Right ventricle myocardium superior (tissue), 1 donor: ENCODE results near the gene SSU72. TPM values are rescaled to one million over a fixed set of nuclear protein-coding genes. Genes with fewer than 3 reads are reported as not detected.

Source experiments
- ATAC-seq: fragments of 200-7000 bp; cut with Tn5 transposase; one replicate; pipeline ENCODE4 v1.9.1; 2020; ENCODE audit warnings: mild to moderate bottlenecking; ENCODE audit not compliant: poor library complexity
- DNase-seq: peaks from one replicate; pipeline ENCODE4 v3.0.0-alpha.2; 2020
- intact Hi-C: fragments of 100-400 bp; cut with DNase I; formaldehyde crosslinking; loops from one replicate; pipeline ENCODE4 v1.11.2; 2022
- total RNA-seq: library from RNA; stranded (reverse); fragmentation: NEBNext Ultra II Directional; extraction: Animal tissue kit (Norgen Biotek cat#: 25700); gene quantifications from one replicate; pipeline ENCODE4 v1.2.1, GENCODE V29; 2021
- donor health status: DM: no; HTN: yes; CAD: no; lungs with severe emphysema.

SSU72 gene
- total RNA-seq, 1 donor from 2014 or later = 106 TPM

GRCh38 chr1:1614204-1614953, 39.7 kb upstream of the SSU72 start:
- intact Hi-C loops = no loop called here
- DNase-seq (peak; percentile 53), ATAC-seq (peak; percentile 1)

GRCh38 chr1:1613509-1614082, 38.9 kb upstream of the SSU72 start:
- DNase-seq (peak; percentile 3), ATAC-seq (no peak)

GRCh38 chr1:1612104-1612400, 37.4 kb upstream of the SSU72 start:
- DNase-seq (no peak), ATAC-seq (no peak)
- intact Hi-C loops = no loop called here

More at GRCh38 chr1:1613509-1614082, 38.9 kb upstream of the SSU72 start:
- intact Hi-C loops = no loop called here

DNA sequence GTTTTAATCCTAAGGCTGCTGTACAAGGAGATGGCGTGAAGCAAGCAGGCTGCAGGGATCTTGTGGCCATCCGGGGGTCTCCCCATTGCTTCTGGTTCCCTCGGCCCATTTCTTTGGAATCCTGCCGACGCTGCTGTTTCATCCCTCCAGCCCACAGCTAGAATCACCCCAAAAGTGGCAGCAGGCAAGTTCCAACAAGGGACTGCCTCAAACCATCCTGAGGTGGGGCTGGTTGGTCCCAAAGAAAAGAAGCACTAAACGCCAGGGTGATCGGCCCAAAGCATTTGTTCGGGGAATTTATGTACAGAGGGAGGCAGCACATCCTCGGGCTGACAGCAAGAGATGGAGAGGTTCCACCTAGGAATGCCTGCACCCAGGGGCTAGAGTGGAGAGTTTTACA, 36.1 kb upstream of the SSU72 start:
- DNase-seq (peak; percentile 13), ATAC-seq (no peak)
- intact Hi-C loops = no loop called here

GRCh38 chr1:1609822-1610485, 35.3 kb upstream of the SSU72 start:
- DNase-seq (peak; percentile 8), ATAC-seq (no peak)
- intact Hi-C loops = no loop called here

GRCh38 chr1:1606232-1606631, 31.6 kb upstream of the SSU72 start:
- DNase-seq = peak; percentile 34
- intact Hi-C loops = no loop called here

GRCh38 chr1:1605724-1606123, 31.1 kb upstream of the SSU72 start:
- ATAC-seq (no peak), DNase-seq (peak; percentile 7)
- intact Hi-C loops = no loop called here

More at GRCh38 chr1:1606232-1606631, 31.6 kb upstream of the SSU72 start:
- ATAC-seq = no peak

DNA sequence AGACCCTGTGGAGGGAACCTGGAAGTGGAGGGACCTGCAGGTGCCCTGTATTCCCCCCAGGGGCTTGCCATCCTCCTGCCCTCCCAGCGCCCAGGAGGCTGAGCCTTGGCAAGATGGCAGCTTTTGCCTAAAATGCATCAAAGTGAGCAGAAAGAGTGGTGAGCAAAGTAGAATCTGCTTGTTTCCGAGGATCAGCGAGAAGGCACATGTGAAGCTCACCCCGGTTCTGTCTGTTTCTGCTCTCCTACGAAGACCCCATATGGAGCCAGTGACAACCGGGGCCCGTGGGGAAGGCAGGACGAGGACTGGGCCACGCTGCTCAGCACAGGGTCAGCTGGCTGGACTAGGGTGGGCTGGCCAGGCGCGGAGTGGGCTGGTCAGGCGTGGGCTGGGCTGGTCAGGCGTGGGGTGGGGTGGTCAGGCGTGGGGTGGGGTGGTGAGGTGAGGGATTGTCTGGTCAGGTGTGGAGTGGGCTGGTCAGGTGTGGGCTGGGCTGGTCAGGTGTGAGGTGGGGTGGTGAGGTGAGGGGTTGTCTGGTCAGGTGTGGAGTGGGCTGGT, 30.4 kb upstream of the SSU72 start:
- ATAC-seq (no peak), DNase-seq (peak; percentile 13)
- intact Hi-C loops = no loop called here

DNA sequence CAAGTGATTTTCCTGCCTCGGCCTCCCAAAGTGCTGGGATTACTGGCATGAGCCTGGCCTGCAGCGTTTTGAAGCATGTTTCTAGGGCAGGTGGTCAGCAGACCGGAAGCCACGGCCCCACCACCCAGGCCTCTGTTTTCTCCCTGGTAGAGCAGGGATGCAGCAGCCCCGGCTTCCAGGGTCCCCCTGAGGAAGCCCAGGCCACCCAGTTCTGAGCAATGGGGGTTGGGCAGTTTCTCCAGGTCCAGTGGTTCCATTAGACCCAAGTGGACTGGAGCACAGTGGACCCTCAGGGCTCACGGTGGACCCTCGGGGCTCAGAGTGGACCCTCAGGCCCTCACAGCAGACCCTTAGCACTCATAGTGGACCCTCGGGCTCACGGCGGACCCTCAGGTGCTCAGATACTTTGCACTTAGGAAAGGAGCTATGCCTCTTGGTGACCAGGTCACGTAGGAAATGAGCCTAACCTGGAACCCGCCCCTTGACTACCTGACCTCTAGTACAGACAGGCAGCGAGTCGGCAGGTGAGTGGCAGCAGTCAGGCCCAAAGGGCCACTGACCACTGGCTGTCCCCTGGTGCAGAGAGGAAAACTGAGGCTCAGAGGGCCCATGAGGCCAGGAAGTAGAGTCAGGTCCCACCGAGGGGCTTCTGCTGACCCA, 29.8 kb upstream of the SSU72 start:
- DNase-seq = no peak
- ATAC-seq = no peak
- intact Hi-C loops = no loop called here

GRCh38 chr1:1603671-1604373, 29.2 kb upstream of the SSU72 start:
- ATAC-seq (no peak), DNase-seq (no peak)

GRCh38 chr1:1602968-1603506, 28.4 kb upstream of the SSU72 start:
- ATAC-seq (no peak), DNase-seq (no peak)
- intact Hi-C loops = no loop called here

More at GRCh38 chr1:1603671-1604373, 29.2 kb upstream of the SSU72 start:
- intact Hi-C loops = no loop called here

GRCh38 chr1:1602304-1602967, 27.8 kb upstream of the SSU72 start:
- no peak for ATAC-seq
- DNase-seq = no peak
- intact Hi-C loops = no loop called here

DNA sequence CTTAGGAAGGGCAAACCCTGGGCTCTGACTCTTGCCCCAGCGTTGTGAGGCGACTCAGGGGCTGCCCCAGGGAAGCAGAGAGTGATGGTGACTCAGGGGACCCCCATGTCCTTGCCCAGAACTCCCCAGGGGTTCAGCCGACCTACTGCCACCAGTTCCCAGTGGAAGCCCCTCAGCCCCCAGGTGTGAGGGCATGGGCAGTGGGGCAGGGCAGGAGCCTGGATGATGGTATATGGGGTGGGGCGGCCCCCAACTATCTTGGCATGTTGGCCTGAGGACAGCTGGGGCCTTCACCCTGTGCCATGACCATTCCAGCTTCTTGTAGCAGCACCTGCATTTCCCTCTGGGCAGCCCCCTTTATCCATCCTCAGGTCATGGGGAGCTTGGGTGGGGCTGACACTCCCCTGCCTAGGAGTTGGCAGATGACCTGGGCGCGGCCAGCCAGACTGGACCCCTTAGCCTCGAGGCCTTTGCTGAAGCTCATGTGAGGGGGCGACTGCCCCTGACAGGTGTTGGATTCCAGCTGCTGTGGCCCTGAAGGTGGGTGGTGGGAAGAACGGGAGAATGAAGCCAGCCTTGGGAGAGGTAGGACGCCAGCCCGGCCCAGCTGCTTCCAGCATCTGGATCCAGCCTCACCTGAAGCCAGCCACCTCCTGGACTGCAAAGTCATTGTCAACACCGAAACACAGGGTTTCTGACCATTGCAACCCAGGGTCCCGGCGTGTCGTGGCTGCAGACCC, 27.1 kb upstream of the SSU72 start:
- DNase-seq (peak; percentile 31), ATAC-seq (no peak)
- intact Hi-C loops = no loop called here

GRCh38 chr1:1600861-1601563, 26.3 kb upstream of the SSU72 start:
- intact Hi-C loops = no loop called here
- DNase-seq (peak; percentile 34), ATAC-seq (no peak)

DNA sequence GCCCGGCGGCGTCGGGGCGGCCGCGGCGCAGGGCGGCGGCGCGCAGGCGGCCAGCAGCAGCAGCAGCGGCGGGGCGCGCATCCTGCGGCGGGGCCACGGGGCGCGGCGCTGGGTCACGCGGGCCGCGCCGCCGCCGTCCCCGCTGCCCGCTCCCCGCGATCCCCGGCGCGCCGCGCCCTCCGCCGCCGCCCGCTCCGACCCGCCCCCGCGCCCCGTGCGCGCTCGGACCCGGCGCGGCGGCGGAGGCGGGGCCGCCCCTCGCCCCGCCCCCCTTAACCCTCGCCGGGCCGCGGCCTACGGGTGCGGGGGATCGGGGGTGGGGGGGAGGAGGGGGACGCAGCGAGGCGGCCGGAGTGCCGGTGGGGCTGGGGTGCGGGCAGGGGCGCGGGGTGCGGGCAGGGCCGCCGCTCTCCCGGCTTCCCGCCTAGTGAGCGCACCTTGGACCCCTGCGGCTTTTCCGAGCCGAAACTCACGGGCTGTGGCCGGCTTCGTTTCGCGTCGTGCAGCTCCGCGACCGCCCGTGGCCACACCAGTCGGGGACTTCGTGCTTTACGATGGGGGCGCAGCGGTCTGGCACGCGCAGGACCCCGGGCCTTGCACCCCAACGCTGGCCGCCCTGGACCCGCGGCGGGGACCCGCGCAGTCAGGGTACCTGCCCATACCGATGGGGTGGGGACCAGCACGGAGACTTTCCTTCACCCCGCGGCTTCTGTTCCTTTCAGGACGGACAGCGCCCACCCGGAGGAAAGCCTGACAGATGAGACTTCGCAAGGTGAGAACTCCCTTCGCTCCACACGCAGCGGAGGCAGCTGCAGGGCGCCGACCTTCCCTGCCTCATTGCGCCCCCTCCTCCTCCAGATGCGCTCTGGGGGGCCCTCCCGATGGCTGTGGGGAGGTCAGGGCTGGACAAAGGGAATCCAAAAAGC, 25.5 kb upstream of the SSU72 start, which contains the start of gene FNDC10:
TSS of gene FNDC10 (minus strand) at position 201 of the 926 bp plus-strand sequence. CDS start at position 81, 120 bp downstream.
- intact Hi-C loops = no loop called here
- peak; percentile 43 for DNase-seq
- no peak for ATAC-seq
